ENCODE measurements around the gene SAP30. TPM values are rescaled to one million over a fixed set of nuclear protein-coding genes. Genes with fewer than 3 reads are reported as not detected.

Gene SAP30
- total and polyA plus RNA-seq, 2 donors from 2014 or later = 6.7 to 16.5 TPM

DNA sequence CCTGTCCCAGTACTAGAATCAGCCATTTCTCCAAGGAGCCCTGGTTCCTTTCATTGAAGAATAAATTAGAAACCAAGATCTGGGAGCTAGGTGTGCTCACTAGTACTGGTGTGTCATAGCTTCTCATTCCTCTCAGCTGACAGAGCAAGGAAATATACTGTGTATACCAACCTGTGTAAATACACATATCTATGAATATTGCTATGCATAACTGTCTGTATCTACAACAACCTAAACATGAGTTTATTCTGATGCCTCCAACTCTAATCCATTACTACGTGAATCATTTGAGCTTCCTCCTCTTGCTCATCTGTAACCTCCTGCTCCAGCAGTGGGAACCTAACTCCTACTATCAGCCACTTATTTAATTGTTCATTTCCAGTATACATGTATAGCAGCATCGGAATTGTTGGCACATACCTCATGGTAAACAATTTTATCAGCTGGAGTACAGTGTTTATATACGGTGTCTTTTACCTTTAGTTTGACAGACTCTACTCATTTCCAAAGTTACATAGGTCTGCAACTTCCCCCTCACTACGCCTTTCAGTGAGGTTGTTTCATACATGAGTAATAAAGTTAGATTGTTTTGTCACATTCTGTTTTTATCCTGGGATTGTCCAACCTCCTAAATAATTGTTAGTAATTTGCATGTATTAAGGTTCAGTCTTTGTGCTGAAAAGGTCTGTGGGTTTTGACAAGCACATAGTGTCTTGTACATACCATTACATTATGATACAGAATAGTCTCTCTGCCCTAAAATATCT, 35.3 kb downstream of the SAP30 start:
- DNase-seq (no peak), FAIRE-seq (no peak)
- no peak for TF ChIP-seq CTCF (IDR thresholded peaks at IDR 0.05; ENCODE audit: borderline replicate concordance, extremely low read depth, insufficient read depth)
- intact Hi-C loops (cut with DNase I) = no loop called here
- no peaks in the 10 kb centered on the region for H3K27me3 ChIP-seq (ENCODE audit: control insufficient read depth, insufficient read depth, low read length)
- no peaks in the 10 kb centered on the region for H3K4me1 ChIP-seq (ENCODE audit: control insufficient read depth in 2 of 3, insufficient read depth in 2 of 3, low read depth in 1 of 3, low read length in 3 of 3)
- H3K9ac ChIP-seq (ENCODE audit: low read length in 3 of 3) = no peak overlapping the region
- no peaks in the 10 kb centered on the region for H3K9me3 ChIP-seq (ENCODE audit: control insufficient read depth in 2 of 3, insufficient read depth in 1 of 3, low read length in 3 of 3)
- no peaks in the 10 kb centered on the region for H3K36me3 ChIP-seq (ENCODE audit: control insufficient read depth in 2 of 3, insufficient read depth in 3 of 3, low read length in 3 of 3)
- no peak overlapping the region for H3K4me3 ChIP-seq (ENCODE audit: low read length in 3 of 3)
- H3K27ac ChIP-seq (ENCODE audit: low read depth in 2 of 2, low read length in 2 of 2) = no peak overlapping the region

- Histone ChIP-seq H3K9me3 (ENCODE audit: control insufficient read depth in 2 of 3, insufficient read depth in 1 of 3, low read length in 3 of 3) (no peaks in the 10 kb centered on the region), H3K4me1 (ENCODE audit: control insufficient read depth in 2 of 3, insufficient read depth in 2 of 3, low read depth in 1 of 3, low read length in 3 of 3) (no peaks in the 10 kb centered on the region), H3K27ac (ENCODE audit: low read depth in 2 of 2, low read length in 2 of 2) (no peak overlapping the region), H3K4me3 (ENCODE audit: low read length in 3 of 3) (no peak overlapping the region), H3K9ac (ENCODE audit: low read length in 3 of 3) (no peak overlapping the region), H3K36me3 (ENCODE audit: control insufficient read depth in 2 of 3, insufficient read depth in 3 of 3, low read length in 3 of 3) (no peaks in the 10 kb centered on the region), H3K27me3 (ENCODE audit: control insufficient read depth, insufficient read depth, low read length) (no peaks in the 10 kb centered on the region)
- TF ChIP-seq CTCF (IDR thresholded peaks at IDR 0.05; ENCODE audit: borderline replicate concordance, extremely low read depth, insufficient read depth) = no peak
- DNase-seq (peak in 2 of 5 donors; percentile 33), FAIRE-seq (no peak)
- intact Hi-C loops (cut with DNase I) = no loop called here
These were observed 39.3 kb downstream of the SAP30 start for GRCh38 chr4:173410079-173410478.

DNA sequence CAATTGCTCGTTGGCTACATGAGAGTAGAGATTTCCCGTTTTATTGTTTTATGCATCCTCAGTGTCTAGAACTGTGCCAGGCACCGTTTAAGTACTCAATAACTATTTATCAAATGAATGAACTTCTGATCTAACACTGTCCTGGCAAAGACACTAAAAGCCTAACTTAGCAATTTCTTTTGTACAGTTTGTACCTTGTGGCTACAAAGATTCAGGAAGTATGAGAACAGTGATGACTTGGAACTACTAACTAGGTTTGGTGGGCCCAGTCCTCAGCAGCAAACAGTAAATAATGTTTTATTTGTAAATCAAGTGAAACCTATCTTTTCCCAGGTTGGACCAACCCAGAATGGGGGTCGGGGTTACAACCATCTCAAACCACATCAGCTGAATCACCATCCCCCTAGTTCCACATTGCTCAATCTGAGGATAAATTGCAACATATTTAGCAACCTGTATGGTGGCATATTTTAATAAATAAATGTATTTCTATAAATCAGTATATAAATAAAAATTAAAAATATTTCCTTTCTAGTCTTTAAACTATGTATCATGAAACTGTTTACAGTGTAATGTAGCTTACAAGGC, 40.4 kb downstream of the SAP30 start:
- no peak overlapping the region for H3K4me3 ChIP-seq (ENCODE audit: low read length in 3 of 3)
- H3K36me3 ChIP-seq (ENCODE audit: control insufficient read depth in 2 of 3, insufficient read depth in 3 of 3, low read length in 3 of 3) = no peaks in the 10 kb centered on the region
- FAIRE-seq (no peak), DNase-seq (no peak)
- H3K9ac ChIP-seq (ENCODE audit: low read length in 3 of 3) = no peak overlapping the region
- no peaks in the 10 kb centered on the region for H3K4me1 ChIP-seq (ENCODE audit: control insufficient read depth in 2 of 3, insufficient read depth in 2 of 3, low read depth in 1 of 3, low read length in 3 of 3)
- no peak for TF ChIP-seq CTCF (IDR thresholded peaks at IDR 0.05; ENCODE audit: borderline replicate concordance, extremely low read depth, insufficient read depth)
- no peak overlapping the region for H3K27ac ChIP-seq (ENCODE audit: low read depth in 2 of 2, low read length in 2 of 2)
- H3K9me3 ChIP-seq (ENCODE audit: control insufficient read depth in 2 of 3, insufficient read depth in 1 of 3, low read length in 3 of 3) = no peaks in the 10 kb centered on the region
- intact Hi-C loops (cut with DNase I) = no loop called here
- H3K27me3 ChIP-seq (ENCODE audit: control insufficient read depth, insufficient read depth, low read length) = no peaks in the 10 kb centered on the region
